Natural killer cell (primary cell): ENCODE measurements around the gene NAA38. TPM values are rescaled to one million over a fixed set of nuclear protein-coding genes. Genes with fewer than 3 reads are reported as not detected.

Source experiments
- ATAC-seq, 3 donors: fragments of 150-1000 bp in 2 of 3; fragments of 200-7000 bp in 1 of 3; cut with Tn5 transposase; 1 replicate in 1 of 3; 2 replicates in 2 of 3; pipeline ENCODE4 v1.10.0; 2021; ENCODE audit warnings: mild to moderate bottlenecking in 2 of 3, moderate library complexity in 2 of 3
- DNase-seq, 2 donors: peaks; one replicate each; pipeline versions ENCODE4 v3.0.0 to v3.0.0-alpha.2; 2013 to 2021; ENCODE audit warnings: mixed read lengths in 1 of 2
- H3K27ac ChIP-seq: one replicate; pipeline ENCODE4 v1.5.1; 2013; ENCODE audit warnings: mild to moderate bottlenecking, low read length
- H3K27me3 ChIP-seq: one replicate; pipeline ENCODE4 v1.6.1; 2013; ENCODE audit warnings: low read length; ENCODE audit not compliant: control insufficient read depth, insufficient read depth
- H3K36me3 ChIP-seq: one replicate; pipeline ENCODE4 v1.6.1; 2013; ENCODE audit warnings: low read length; ENCODE audit not compliant: control insufficient read depth, insufficient read depth
- H3K4me1 ChIP-seq: one replicate; pipeline ENCODE4 v1.6.1; 2013; ENCODE audit warnings: low read length; ENCODE audit not compliant: control insufficient read depth, insufficient read depth
- H3K4me3 ChIP-seq: one replicate; pipeline ENCODE4 v1.5.1; 2013; ENCODE audit warnings: low read length
- H3K9me3 ChIP-seq: one replicate; pipeline ENCODE4 v1.6.1; 2013; ENCODE audit warnings: low read length; ENCODE audit not compliant: control insufficient read depth, insufficient read depth
- H3K27ac Mint-ChIP-seq, 2 donors: one replicate each; pipeline ENCODE4 v1.8.0; 2022; ENCODE audit warnings: mild to moderate bottlenecking in 2 of 2, mixed read lengths in 2 of 2, moderate library complexity in 1 of 2
- H3K27me3 Mint-ChIP-seq, 2 donors: one replicate each; pipeline ENCODE4 v1.8.0; 2022; ENCODE audit warnings: low read depth in 2 of 2, mixed read lengths in 2 of 2
- H3K36me3 Mint-ChIP-seq: one replicate; pipeline ENCODE4 v1.8.0; 2022; ENCODE audit warnings: mixed read lengths
- H3K4me1 Mint-ChIP-seq, 2 donors: one replicate each; pipeline ENCODE4 v1.8.0; 2022; ENCODE audit warnings: mixed read lengths in 2 of 2
- H3K4me3 Mint-ChIP-seq: one replicate; pipeline ENCODE4 v1.8.0; 2022; ENCODE audit warnings: mild to moderate bottlenecking, moderate library complexity, mixed read lengths
- H3K9me3 Mint-ChIP-seq, 2 donors: one replicate each; pipeline ENCODE4 v1.8.0; 2022; ENCODE audit warnings: mixed read lengths in 2 of 2
- CTCF ChIP-seq: fragments of 200-600 bp; IDR thresholded peaks from one replicate; pipeline ENCODE4 v1.8.0; 2022; ENCODE audit warnings: antibody characterized with exemption
- WGBS: methylation state at CpG from one replicate; pipeline ENCODE4 v1.1.7; 2013; ENCODE audit warnings: missing lambda C conversion rate; ENCODE audit not compliant: insufficient coverage; 5-methylcytosine and 5-hydroxymethylcytosine counted together
- intact Hi-C: fragments of 100-400 bp; cut with micrococcal nuclease; formaldehyde crosslinking; loops from one replicate; pipeline ENCODE4 v1.14.2; 2022
- total RNA-seq, 4 donors: library from RNA; stranded (reverse); fragments of 120-200 nt in 1 of 4; gene quantifications; one replicate each; pipeline versions ENCODE4 v1.2.3 to v1.2.4, GENCODE V29; 2013 to 2022

NAA38 gene
- total RNA-seq, 3 donors from 2014 or later (not counting 1 experiment from before 2014, with no cell fraction given), result 35.9 to 40.3 (median 37.3) TPM

GRCh38 chr17:7845359-7846062 is 11.8 kb downstream of the NAA38 start:
- Mint-ChIP-seq H3K9me3 (no peaks in the 10 kb centered on the region), H3K4me3 (peak overlapping the region; percentile 100), H3K27ac (peak overlapping the region; percentile 100), H3K36me3 (no peaks in the 10 kb centered on the region), H3K4me1 (peaks cover 34 to 62% of the 10 kb centered on the region in 2 donors), H3K27me3 (peaks cover 0 to 2% of the 10 kb centered on the region in 2 donors)
- Histone ChIP-seq H3K36me3 (peaks cover 11% of the 10 kb centered on the region), H3K27ac (peak overlapping the region; percentile 100), H3K9me3 (no peaks in the 10 kb centered on the region), H3K4me3 (peak overlapping the region; percentile 96), H3K27me3 (no peaks in the 10 kb centered on the region), H3K4me1 (peaks cover 43% of the 10 kb centered on the region)
- no peak for TF ChIP-seq CTCF
- ATAC-seq (no peak), DNase-seq (no peak)
- WGBS, result 88% methylated on average over 14 of the region's 15 CpGs
- intact Hi-C loops, result loop anchor here (10.0 kb wide), 1 partner anchor 399 kb away; the partner anchor contains the start of genes CTC1 and PFAS

- Mint-ChIP-seq H3K27ac (peak overlapping the region; percentile 100), H3K36me3 (no peaks in the 10 kb centered on the region), H3K4me1 (peaks cover 39 to 70% of the 10 kb centered on the region in 2 donors), H3K27me3 (peaks cover 0 to 2% of the 10 kb centered on the region in 2 donors), H3K4me3 (peak overlapping the region; percentile 100), H3K9me3 (no peaks in the 10 kb centered on the region)
- Histone ChIP-seq H3K4me1 (peaks cover 46% of the 10 kb centered on the region), H3K27ac (peak overlapping the region; percentile 100), H3K36me3 (peaks cover 11% of the 10 kb centered on the region), H3K4me3 (peak overlapping the region; percentile 96), H3K27me3 (no peaks in the 10 kb centered on the region), H3K9me3 (no peaks in the 10 kb centered on the region)
- under 1% methylated on average over 71 of the region's 71 CpGs for WGBS
- TF ChIP-seq CTCF, result no peak
- peak; percentile 33 to 60 (median 41) for ATAC-seq
- intact Hi-C loops, result loop anchor here (5.0 to 10.0 kb wide), 6 partner anchors 88 to 537 kb away; partner anchors contain the start of genes CNTROB, CTC1, EIF5A and PFAS
- DNase-seq, result peak; percentile 89 to 92
These were observed 12.8 kb downstream of the NAA38 start for GRCh38 chr17:7844292-7845154.

- peaks cover 44 to 77% of the 10 kb centered on the region in 2 donors for H3K4me1 Mint-ChIP-seq
- peaks cover 7% of the 10 kb centered on the region for H3K36me3 ChIP-seq
- H3K9me3 Mint-ChIP-seq, result no peaks in the 10 kb centered on the region
- WGBS, result 0% methylated on average over 55 of the region's 61 CpGs
- peak overlapping the region; percentile 96 for H3K4me3 ChIP-seq
- no peaks in the 10 kb centered on the region for H3K9me3 ChIP-seq
- H3K4me3 Mint-ChIP-seq, result peak overlapping the region; percentile 100
- intact Hi-C loops, result loop anchor here (2.0 to 10.0 kb wide), 7 partner anchors 43 to 536 kb away; partner anchors contain the start of genes CNTROB, CTC1, EIF5A and PFAS
- no peaks in the 10 kb centered on the region for H3K27me3 ChIP-seq
- H3K27me3 Mint-ChIP-seq, result peaks cover 0 to 2% of the 10 kb centered on the region in 2 donors
- no peaks in the 10 kb centered on the region for H3K36me3 Mint-ChIP-seq
- peak overlapping the region; percentile 100 for H3K27ac ChIP-seq
- H3K27ac Mint-ChIP-seq, result peak overlapping the region; percentile 100
- no peak for TF ChIP-seq CTCF
- peaks cover 54% of the 10 kb centered on the region for H3K4me1 ChIP-seq
- ATAC-seq (peak; percentile 27 to 60 (median 37)), DNase-seq (peak; percentile 94 to 98)
These were observed 13.6 kb downstream of the NAA38 start for GRCh38 chr17:7843536-7844291.
